Measurements from ENCODE around the gene PODNL1.
"Not testable (repeated sequence)": the region's sequence is repeated elsewhere in the genome, so short reads cannot be mapped to it uniquely, and the experiment has no call there.

Gene PODNL1

DNA sequence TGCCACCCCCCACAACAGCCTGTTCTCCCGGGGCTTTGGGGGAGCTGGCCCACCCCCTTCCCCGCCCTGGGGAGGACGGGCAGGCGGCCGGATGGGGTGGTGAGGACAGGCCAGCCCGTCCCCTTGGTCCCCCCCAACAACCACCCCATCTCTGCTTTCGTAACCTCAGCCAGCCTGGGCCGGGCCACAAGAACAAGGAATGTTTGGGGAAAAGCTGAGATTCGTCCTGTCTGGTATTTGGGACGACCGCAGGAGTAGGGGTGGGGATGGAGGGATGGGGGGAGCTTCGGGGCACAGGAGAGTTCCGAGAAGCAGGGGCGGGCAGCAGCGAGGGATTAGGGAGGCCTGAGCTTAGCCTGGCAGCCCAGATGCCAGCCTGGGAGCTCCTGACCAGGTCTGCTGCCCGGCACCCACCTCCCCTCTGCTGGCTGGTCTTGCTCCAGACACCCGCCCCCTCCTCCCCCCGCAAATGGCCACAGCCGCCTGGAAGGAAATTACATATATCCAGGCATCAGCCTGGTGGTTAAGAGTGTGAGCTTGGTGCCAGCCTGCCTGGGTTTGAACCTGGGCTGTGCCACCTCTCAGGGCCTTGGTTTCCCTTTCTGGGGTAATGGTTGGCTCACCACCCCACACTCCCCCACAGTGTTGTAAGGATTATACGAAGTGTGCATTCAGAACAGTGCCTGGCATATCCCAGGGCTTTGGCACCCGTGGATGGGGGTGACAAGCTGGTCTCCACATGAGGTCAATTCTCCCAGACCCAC, at the start of gene PODNL1:
Gene PODNL1, minus strand, starts transcription at position 117 of the 764 bp plus-strand sequence. CDS start 236 bp downstream, outside the sequence.
- no peak for DNase-seq

DNA sequence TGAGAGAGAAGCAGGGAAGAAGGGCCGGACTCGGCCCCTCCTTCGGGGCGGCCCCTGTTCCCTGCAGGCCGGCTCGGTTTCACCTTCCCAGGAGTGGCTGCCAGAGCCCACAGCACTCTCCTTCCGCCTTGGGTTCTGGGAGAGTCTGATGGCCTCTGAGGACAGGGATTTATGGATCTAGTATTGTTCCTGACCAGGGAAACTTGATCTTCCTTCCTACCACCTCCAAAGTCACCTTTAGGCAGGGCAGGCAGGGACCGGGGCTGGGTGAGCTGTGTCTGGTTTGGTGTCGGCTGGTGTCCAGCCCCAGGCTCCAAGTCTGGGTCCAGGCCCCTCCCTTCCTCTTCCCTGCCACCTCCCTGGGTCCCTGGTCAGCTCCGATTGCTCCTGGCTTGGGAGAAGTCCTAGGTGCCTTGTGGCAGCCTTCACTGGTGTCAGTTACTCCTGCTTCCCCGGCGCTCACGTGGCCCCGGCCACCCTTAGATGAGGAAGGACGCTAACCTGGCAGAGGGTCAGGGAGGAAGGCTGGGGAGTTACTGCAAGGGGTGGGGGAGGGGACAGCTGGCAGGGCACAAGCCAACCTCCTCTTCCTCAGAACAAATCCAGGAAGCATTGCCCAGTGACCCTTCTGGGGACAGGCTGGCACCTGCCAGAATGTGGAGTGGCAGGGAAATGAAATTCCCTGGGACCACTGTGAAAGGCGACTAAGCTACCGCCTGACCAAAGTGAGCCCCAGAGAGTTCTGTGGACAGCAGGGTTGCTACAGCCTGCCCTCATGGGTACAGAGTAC, 49.1 kb upstream of the PODNL1 start:
- no peak for DNase-seq

DNA sequence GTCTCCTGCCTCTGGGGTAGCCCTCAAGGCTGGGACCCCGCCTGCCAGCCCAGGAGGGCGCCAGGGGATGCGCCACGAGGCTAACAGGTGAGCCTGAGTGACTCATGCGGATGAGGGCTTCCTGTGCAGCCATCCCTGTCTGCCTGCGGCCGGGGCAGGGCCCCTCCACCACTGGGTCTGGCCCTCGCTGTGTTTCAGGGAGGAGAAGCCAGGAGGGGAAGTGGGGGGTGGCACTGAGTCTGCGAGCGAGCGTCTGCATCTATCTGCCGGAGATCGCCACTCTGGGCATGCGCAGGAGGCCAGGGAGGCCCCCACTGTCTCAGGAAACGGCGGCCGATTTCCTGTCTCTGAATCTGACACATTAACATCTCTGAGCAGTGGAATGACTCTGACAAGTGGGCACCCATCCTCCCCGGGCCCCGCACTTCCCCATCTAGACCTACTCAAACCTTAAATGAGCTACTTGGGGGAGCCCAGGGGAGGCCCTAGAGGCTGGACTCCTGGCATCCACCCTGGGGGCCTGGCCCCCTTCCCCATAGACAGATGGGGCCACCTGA, 48.2 kb upstream of the PODNL1 start:
- peak; percentile 97 for DNase-seq

GRCh38 chr19:13985771-13986347, 47.6 kb upstream of the PODNL1 start:
- no peak for DNase-seq

DNA sequence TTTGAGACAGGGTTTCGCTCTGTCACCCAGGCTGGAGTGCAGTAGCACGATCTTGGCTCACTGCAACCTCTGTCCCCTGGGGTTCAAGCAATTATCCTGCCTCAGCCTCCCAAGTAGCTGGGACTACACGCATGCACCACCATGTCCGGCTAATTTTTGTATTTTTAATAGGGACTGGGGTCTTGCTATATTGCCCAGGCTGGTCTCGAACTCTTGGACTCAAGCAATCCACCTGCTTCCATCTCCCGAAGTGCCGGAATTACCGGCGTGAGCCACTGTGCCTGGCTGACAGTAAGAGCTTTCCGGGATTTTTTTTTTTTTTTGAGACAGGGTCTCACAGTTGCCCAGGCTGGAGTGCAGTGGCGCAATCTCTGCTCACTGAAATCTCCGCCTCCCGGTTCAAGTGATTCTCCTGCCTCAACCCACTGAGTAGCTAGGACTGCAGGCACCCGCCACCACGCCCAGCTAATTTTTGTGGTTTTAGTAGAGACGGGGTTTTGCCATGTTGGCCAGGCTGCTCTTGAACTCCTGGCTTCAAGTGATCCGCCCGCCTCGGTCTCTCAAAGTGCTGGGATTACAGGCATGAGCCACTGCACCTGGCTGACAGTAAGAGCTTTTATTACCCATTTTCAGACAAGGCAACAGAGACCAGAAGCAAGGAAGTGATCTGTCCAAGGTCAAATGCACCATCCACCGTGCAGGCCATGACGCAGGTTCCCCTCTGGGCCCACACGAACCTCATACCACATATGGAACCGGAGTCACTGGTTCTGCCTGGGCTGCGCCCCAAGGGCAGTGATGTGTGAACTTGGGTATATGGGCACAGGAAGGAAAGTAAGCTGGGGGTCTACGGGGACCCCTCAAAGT, 46.9 kb upstream of the PODNL1 start:
- no peak for DNase-seq

- no peak for DNase-seq
These were observed 46.0 kb upstream of the PODNL1 start for GRCh38 chr19:13984186-13984585.

DNA sequence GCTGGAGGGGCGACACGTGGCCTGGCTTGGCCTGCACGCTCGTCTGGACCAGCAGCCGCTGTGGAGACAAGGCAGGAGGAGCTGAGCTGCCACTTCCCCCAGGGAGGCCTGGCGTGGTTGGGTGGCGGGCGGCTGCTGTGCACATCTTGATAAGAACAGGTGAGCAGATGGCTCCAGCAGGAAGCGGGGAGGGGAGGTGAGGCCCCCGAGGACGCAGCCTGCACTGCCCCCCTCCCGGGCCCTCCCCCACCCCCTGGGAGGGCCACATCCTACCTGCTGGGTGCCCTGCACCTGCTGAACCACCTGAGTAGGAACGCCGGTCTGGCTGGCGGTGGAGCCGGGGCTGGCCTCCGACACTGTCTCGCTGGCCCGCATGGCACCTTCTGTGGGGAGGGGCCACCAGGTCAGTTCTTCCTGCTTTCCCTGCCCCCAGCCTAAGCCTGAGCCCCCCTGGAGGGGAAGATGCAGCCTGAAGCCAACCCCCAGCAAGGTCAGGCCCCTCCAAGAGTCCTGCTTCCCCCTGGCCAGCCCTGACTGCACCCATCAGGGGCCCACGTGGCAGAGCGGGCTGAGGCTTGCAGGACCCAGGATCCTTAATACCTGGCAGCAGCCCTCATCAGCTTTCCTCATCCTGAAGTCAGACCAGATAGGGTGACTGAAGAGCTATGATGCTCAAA, 45.1 kb upstream of the PODNL1 start:
- no peak for DNase-seq

DNA sequence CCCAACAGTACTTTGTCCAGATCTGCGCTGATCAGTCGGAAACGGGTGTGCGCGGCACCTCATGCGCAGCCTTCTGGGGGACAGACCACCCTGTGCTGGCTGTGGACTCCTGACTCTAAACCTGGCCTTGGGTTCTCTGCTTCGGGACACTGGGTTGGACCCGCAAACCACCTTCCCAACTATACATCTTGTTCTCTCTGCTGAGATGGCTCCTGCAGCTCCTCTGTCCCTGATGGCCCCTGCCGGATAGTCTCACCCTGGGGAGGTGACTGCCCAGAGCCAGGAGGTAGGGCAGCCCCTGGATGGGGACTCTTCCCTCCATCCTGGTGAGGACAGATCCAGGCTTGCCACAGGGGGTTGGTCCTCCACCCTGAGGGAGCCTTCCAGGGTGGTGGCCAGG, 44.6 kb upstream of the PODNL1 start:
- DNase-seq, result no peak

DNA sequence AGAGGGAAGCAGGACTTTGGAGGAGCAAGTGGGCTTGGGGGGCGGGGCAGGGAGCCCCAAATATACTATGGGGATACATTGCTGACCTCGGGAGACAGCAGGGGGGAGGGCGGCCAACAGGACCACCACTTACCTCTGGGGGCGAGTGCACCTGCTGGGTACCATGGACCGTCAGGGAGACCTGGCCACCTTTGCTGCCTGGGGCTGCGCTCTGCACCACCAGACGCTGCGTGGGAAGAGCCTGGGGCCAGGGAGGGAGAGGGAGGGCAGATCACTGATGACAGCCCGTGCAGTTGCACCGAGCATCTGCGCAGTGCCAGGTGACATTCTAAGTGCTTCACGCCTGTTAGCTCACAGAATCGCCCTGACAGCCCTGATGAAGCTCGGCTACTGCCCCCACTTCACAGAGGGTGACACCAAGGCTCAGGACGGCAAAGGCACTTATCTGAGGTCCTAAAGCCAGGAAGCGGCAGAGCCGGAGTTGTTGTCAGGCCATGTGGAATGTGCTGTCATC, 43.8 kb upstream of the PODNL1 start:
- no peak for DNase-seq

DNA sequence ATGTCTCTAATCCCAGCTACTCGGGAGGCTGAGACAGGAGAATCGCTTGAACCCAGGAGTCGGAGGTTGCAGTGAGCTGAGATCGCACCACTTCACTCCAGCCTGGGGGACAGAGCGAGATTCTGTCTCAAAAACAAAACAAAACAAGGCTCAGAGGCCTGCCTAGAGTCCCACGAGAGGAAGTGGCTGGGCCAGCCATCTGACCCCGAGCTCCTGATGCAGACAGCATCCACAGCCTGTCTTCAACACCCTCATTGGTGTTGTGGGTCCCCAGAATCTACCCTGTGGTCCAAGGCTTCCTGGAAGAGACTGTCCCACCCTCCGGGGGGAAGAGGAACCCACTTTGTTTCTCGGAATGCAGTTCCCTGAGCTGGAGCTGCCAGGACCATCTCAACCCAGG, 43.2 kb upstream of the PODNL1 start:
- no peak for DNase-seq

- DNase-seq, result no peak
These were observed 42.8 kb upstream of the PODNL1 start for GRCh38 chr19:13981021-13981420.

GRCh38 chr19:13980340-13980739, 42.1 kb upstream of the PODNL1 start:
- DNase-seq, result no peak

DNA sequence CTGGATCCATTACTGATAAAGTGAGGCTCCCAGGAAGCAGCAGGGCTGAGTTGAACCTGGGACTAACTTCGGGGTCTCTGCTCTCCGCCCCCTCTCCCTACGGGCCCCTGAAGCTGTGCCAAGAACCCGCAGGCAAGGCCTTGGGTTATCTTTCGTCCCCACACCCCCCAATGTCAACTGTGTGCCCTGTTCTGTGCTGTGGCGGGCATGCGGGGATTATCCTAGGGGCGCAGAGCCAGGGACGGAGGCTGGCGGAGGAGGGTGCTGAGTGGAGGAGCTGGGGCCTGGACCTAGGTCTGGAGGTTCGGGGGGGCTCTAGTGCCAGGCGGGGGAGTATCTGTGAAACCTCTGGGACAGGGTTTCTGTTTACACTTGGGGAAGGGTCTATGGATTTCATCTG, 41.5 kb upstream of the PODNL1 start:
- no peak for DNase-seq

DNA sequence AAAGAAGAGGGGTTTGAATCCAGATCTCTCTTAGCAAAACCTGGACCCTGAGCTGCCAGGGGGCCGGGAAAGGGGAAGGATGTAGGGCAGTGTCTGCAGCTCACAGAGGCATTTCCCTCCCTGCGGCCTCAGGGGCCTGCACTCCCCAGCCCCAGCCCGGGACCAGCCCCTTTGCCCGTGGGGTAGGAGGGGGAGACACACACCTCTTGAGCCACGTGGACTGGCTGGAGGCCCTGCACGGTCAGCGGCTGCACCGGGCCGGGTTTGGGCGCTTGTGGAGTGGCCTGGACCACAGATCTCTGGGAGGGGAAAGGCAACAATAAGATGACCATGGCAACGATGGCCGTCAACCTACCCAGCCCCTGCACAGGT, 41.0 kb upstream of the PODNL1 start:
- DNase-seq, result no peak

DNA sequence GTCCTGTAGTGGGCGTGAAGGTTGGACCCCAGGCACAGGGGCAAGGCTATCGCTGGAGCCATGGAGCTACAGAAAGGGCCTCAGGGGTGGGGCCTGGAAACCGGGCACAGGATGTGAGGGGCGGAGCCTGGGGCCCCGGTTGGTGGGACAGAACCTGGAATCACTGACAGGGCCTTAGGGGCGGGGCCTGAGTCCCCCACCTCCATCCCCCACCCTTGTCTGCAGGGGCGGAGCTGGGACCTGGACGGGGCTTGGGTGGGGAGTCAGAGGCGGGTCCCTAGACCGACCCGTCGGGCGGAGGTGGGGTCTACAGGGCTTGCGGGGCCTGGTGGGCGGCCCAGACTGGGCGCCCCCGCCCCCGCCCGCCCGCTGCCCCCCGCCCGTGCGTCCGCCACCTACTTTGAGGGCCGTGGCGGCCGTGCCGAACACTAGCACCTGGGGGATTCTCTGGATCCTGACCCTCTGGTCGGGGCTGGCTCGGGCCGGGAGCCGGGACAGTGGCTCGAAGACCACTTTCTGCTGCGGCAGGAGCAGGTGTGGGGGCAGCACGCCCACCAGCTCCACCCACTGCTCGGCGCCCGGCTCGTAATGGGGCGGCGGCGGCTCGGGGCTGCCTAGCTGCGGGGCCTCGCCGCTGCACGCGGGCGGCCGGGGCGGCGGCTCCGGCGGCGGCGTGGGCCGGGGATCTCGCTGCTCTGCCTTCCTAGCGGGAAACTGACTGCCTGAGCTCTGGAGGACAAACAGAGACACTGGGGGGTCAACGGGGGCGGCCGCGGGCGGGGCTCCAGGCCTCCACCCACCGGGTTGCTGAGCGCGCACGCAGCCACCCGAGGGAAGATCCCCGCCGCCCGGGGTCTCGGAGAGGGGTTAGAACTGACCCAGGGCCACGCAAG, 40.4 kb upstream of the PODNL1 start:
- no peak for DNase-seq

GRCh38 chr19:13977803-13978202, 39.6 kb upstream of the PODNL1 start:
- DNase-seq, result no peak

DNA sequence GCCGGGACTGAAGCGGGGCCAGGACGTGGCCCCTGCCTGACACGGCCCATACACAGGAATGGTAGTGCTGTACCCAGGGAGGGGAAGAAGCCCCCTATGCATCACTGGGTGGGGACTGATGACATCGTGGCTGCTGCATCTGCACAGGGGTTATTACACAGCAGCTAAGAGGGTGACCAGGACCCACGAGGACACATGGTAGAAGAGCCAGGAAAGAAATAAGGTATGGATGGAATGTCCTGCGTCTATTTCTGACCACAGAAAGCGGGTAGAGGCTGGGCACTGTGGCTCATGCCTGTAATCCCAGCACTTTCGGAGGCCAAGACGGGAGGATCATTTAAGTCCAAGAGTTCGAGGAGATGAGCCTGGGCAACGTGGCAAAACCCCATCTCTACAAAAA, 38.2 kb upstream of the PODNL1 start:
- DNase-seq, result no peak

DNA sequence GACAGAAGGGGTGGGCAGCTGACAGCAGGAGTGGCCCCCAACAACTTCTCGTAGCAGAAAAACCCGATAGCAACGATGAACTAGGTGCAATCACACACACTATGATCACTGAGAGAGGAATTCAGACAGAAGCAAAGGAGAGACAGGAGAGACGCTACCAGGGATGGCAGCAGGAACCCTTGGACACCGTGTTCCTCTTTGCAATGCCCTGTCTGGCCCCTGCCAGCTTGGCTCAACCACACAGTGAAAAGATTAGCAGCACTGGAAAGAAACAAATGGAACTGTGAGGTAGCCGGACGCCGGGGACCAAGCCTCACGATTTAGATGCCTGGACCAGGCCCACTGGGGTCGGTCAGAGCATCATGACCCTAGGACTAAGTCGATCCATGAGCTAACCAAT, 37.7 kb upstream of the PODNL1 start:
- no peak for DNase-seq

DNA sequence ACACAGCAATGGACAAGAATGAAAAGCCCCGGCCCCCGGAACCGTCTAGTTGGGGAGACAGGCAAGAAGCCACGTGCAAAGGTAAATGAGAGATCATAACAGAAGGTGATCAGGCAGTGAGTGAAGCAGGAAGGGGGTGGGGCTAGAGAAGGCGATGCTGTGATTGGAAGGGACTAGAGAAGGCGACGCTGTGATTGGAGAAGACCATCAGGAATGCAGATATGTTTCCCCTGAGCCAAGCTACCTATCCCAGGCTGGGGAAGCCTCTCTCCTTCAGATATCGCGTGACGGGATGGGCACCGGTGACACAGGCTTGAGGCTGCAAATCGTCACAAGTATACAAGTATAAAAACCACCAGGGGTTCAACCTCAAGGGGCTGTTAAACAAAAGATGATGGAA, 35.9 kb upstream of the PODNL1 start:
- DNase-seq, result no peak

DNA sequence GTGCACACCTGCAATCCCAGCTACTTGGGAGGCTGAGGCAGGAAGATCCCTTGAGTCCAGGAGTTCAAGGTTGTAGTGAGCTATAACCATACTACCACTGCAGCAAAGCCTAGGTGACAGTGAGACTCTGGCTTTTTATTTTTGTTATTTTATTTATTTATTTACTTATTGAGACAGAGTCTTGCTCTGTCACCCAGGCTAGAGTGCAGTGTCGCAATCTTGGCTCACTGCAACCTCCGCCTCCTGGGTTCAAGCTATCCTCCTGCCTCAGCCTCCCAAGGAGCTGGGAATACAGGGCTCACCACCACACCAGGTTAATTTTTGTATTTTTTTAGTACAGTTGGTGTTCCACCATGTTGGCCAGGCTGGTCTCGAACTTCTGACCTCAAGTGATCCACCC, 35.3 kb upstream of the PODNL1 start:
- not testable (repeated sequence) for DNase-seq
